ENCODE measurements around the gene TLK1.
"Not testable (repeated sequence)": the region's sequence is repeated elsewhere in the genome, so short reads cannot be mapped to it uniquely, and the experiment has no call there.

Gene TLK1

DNA sequence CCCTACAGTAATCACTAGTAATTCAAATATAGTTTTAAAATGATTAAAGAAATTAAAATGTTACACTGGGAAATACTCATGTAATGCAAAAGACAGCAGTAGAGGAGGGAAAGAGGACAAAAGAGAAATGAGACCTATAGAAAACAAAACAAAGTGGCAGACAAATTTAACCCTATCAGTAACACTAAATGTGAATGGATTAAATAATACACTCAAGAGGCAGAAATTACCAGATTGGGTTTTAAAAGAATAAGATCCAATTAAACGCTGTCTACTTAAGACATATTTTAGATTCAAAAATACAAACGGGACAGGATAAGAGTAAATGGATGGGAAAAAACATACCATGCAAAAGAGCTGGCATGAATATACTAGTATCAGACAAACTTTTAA, 17.0 kb downstream of the TLK1 start:
- FAIRE-seq (no peak), DNase-seq (ENCODE audit: low spot score) (no peak)

GRCh38 chr2:171142398-171142797, 18.3 kb downstream of the TLK1 start:
- no peak for FAIRE-seq
- no peak for DNase-seq (ENCODE audit: low spot score)

- FAIRE-seq (no peak), DNase-seq (ENCODE audit: low spot score) (no peak)
These were observed 19.4 kb downstream of the TLK1 start for GRCh38 chr2:171141320-171141719.

DNA sequence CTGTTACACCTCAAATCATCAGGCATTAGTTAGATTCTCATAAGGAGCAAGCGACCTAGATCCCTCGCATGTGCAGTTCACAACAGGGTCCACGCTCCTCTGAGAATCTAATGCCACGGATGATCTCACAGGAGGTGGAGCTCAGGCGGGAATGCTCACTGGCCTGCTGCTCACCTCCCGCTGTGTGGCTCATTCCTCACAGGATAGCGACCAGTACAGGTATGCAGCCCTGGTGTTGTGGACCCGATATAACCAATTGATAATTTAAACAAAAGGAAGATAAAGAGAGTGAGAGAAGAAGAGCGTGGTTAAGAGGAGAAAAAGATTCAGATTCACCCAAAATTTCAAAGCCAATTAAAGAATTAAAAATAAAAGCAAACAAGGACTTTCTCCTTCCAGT, 20.8 kb downstream of the TLK1 start:
- no peak for DNase-seq (ENCODE audit: low spot score)
- FAIRE-seq, result no peak

GRCh38 chr2:171136024-171136423, 24.7 kb downstream of the TLK1 start:
- FAIRE-seq (no peak), DNase-seq (ENCODE audit: low spot score) (no peak)

- no peak for FAIRE-seq
These were observed 26.0 kb downstream of the TLK1 start for GRCh38 chr2:171134624-171135230.

DNA sequence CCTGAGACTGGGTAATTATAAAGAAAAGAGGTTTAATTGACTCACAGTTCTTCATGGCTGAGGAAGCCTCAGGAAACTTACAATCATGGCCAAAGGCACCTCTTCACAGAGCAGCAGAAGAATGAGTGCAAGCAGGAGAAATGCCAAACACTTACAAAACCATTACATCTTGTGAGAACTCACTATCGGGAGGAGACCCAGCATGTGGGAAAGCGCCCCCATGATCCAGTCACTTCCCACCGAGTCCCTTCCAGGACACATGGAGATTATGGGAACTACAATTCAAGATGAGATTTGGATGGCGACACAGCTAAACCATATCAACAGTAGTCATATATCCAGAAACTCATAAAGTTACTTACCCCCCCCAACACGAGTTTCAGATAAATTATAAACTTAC, 28.6 kb downstream of the TLK1 start:
- DNase-seq (ENCODE audit: low spot score) (no peak), FAIRE-seq (no peak)

More at GRCh38 chr2:171134624-171135230, 26.0 kb downstream of the TLK1 start:
- DNase-seq (ENCODE audit: low spot score), result no peak

DNA sequence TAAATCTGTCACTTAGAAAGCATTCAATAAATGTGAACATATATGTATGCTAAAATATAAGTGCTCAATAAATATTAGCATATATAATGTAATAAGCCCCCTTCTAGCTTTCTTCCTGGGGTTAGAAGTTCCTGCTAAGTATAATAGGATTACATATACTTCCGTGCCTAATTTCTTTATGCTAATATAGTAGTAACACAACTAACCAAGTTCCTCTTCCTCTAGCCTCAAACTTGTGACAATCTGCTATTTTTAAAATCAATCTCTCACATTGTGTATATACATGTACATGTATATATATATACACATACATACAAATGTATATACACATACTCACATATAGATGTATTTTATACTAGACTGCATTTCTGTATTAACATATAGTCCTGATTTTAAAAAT, 32.2 kb downstream of the TLK1 start:
- no peak for DNase-seq (ENCODE audit: low spot score)
- FAIRE-seq, result no peak

DNA sequence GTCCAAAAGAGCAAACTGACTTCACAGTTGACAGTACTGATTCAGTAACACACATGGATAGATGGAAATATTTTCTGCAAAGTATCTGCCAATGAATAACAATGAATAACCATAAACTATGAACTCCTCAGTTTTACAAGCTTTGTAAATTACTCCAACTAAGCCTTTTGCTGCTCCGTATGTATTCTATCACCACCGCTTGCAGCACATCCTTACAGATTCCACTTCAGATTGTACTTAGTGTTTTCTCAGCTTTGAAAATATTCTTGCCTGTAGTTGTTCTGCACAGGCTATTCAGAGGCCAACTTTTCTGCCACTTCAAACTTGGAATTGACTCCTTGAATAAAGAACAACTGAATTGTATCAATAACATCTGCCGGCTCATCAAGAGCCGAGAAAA, 36.2 kb downstream of the TLK1 start:
- no peak for DNase-seq (ENCODE audit: low spot score)
- FAIRE-seq, result no peak

GRCh38 chr2:171109571-171109970, 51.1 kb downstream of the TLK1 start:
- no peak for DNase-seq (ENCODE audit: low spot score)
- no peak for FAIRE-seq

- FAIRE-seq (no peak), DNase-seq (ENCODE audit: low spot score) (no peak)
These were observed 51.7 kb downstream of the TLK1 start for GRCh38 chr2:171109020-171109419.

DNA sequence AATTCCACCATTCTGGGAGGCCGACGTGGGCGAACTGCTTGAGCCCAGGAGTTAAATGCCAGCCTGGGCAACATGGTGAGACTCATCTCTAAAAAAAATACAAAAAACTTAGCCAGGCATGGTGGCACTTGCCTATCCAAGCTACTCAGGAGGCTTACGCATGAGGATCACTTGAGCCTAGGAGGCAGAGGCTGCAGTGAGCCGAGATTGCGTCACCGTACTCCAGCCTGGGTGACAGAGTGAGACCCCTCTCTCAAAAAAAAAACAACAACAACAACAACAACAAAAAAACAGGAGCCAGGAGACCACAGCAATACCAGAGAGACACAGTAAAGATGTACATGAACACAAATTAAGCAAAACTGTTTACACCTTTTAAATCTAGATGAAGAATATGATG, 52.9 kb downstream of the TLK1 start:
- DNase-seq (ENCODE audit: low spot score) (no peak), FAIRE-seq (no peak)

DNA sequence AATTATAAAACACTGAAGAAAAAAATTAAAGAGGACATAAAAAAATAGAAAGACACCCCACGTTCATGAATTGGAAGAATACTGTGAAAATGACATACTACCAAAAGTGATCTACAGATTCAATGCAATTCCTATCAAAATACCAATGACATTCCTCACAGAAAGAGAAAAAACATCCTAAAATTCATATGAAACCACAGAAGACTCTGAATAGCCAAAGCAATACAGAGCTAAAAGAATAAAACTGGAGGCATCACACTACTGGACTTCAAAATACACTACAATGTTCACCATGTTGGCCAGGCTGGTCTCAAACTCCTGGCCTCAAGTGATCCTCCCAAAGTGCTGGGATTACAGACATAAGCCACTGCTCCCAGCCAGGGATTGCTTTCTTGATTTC, 56.3 kb downstream of the TLK1 start:
- no peak for FAIRE-seq
- no peak for DNase-seq (ENCODE audit: low spot score)

DNA sequence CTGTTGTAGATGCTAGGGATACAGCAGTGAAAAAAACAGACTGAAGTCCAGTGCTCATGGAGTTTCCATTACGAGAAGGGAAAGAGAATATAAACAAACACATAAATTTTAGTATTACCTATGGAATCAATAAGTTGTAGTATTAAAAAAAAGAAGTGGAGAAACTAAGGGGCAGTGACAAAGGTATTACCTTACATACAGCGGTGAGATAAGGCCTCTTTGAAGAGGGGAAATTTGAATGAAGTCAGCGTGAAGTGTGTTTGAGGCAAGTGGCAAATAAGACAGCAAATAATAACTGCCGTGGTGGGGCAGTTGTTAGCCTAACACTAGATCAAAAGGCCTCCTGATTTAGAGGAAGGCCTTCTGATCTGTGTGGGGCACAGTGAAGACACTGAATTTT, 57.9 kb downstream of the TLK1 start:
- FAIRE-seq, result no peak
- DNase-seq (ENCODE audit: low spot score), result no peak

DNA sequence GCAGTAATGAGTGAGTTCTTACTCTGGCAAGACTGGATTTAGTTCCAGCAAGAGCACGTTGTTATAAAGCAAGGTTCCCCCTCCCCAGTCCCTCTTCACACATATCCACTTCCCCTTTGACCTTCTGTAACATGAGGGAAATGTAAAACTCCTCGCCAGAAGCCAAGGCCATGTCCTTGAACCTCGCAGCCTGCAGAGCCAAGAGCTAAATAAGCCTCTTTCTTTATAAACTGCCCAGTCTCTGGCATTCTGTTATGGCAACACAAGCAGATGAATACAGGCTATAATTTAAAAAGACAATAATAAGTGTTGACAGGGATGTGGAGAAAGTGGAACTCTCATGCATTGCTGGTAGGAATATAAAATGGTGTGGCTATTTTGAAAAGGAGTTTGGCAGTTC, 60.3 kb downstream of the TLK1 start:
- FAIRE-seq, result no peak
- no peak for DNase-seq (ENCODE audit: low spot score)

DNA sequence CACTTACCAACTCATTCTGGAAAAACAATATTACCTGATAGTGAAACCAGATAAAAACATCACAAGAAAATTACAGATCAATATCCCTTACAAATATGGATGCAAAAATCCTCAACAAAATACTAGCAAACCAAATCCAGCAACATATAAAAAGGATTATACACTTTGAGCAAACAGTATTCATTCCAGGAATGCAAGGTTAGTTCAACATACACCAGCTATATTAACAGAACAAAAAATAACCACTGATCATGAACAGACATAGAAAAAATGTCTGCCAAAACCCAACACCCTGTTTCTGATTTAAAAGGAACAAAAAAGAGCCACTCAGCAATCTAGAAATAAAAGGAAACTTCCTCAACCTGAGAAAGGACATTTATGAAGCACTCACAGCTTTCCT, 62.1 kb downstream of the TLK1 start:
- FAIRE-seq, result no peak

GRCh38 chr2:171095014-171095582, 65.6 kb downstream of the TLK1 start:
- FAIRE-seq, result no peak
- no peak for DNase-seq (ENCODE audit: low spot score)

More for the DNA sequence above, 62.1 kb downstream of the TLK1 start:
- no peak for DNase-seq (ENCODE audit: low spot score)

GRCh38 chr2:171091517-171091916, 69.2 kb downstream of the TLK1 start:
- DNase-seq (ENCODE audit: low spot score); FAIRE-seq: not testable (repeated sequence)

DNA sequence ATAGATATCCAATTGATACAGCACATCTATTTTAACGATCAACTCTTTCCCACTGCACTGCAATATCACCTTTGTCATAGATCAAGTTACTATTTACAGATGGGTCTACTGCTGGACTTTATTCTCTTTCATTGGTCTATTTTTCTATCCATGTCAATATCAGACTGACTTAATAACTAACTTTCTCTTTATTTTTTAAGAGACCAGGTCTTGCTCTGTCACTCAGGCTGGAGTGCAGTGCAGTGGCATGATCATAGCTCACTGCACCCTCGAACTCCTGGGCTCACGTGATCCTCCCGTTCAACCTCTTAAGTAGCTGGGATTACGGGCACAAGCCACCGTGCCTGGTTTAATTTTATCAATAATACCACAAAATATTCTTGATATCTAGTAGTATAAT, 71.2 kb downstream of the TLK1 start:
- FAIRE-seq (no peak), DNase-seq (ENCODE audit: low spot score) (no peak)

DNA sequence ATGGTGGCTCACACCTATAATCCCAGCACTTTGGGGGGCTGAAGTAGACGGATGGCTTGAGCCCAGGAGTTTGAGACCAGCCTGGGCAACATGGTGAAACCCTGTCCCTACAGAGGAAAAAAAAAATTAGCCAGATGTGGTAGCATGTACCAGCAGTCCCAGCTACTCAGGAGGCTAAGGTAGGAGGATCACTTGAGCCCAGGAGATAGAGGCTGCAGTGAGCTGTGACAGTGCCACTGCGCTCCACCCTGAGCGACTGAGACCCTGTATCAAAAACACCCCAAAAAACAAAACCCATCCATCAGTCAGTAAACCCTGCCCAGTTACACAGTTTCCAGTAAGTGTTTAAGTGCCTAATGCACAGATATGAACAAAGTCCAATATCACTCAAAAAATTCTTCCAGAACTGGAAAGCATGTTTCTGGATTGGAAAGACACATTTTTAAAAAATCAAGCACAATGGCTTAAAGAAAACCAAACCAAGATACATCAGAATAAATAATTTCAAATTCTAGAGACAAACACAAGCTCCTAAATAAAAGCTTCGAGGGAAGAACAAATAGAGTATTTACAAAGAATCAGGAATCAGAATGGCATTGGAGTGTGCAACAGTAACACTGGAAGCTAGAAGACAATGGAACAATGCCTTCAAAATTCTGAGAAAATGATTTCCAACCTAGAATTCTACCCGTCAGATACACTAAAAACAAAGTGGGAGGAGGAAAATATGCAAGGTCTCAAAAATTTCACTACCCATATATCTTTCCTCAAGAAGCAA, 72.4 kb downstream of the TLK1 start:
- no peak for FAIRE-seq
- DNase-seq (ENCODE audit: low spot score), result no peak

- FAIRE-seq (no peak), DNase-seq (ENCODE audit: low spot score) (no peak)
These were observed 73.1 kb downstream of the TLK1 start for GRCh38 chr2:171087547-171087946.

DNA sequence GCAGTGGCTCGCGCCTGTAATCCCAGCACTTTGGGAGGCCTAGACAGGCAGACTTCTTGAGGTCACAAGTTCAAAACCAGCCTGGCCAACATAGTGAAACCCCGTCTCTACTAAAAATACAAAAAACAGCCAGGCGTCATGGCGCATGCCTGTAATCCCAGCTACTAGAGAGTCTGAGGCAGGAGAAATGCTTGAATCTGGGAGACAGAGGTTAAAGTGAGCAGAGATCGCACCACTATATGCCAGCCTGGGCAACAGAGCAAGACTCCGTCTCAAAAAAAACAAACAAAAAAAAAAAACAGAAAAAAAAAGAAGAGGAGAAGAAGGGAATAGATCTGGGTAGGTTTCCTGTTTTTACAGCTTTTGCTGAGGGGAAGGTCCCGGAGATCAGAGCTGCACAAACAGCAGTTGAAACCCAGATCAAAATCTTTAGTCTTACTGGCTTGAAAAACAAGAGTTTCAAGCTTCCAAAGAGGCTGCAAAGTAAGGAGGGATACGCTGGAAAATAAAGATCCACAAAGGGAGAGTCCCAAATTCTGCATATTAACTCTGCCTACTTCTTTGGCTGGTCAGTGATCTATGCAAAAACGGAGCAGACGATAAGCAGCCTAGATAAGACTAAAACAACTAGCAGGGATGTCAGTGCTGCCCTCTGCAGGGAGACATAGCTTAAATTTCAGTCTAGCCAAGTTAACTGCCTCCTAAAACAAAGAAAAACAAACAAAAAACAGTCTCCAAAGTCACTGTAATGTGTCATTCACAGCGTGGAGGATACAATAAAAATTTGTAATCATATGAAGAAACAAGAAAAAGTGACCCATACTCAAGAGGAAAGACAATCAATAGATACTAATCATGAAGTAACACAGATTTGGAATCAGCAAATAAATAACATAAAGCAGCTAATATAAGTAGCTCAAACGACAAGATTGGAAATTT, 74.1 kb downstream of the TLK1 start:
- FAIRE-seq (no peak), DNase-seq (ENCODE audit: low spot score) (no peak)

Measured in RCC 7860 (cell line).